GM19025 (cell line): ENCODE measurements around the gene ACSM3.
"Not testable (repeated sequence)": the region's sequence is repeated elsewhere in the genome, so short reads cannot be mapped to it uniquely, and the experiment has no call there.

ENCODE experiments used
- ATAC-seq: cut with Tn5 transposase; IDR thresholded peaks from one replicate; pipeline ENCODE4 v1.9.1; 2021; ENCODE audit warnings: mild to moderate bottlenecking, low read depth, moderate library complexity; ENCODE audit not compliant: unreplicated experiment

Gene ACSM3

GRCh38 chr16:20763461-20764232 lies at the start of gene ACSM3:
Gene ACSM3 (plus strand): TSS chr16:20764014. CDS start chr16:20770035, 6,021 bp downstream.
- ATAC-seq = peak; percentile 95

DNA sequence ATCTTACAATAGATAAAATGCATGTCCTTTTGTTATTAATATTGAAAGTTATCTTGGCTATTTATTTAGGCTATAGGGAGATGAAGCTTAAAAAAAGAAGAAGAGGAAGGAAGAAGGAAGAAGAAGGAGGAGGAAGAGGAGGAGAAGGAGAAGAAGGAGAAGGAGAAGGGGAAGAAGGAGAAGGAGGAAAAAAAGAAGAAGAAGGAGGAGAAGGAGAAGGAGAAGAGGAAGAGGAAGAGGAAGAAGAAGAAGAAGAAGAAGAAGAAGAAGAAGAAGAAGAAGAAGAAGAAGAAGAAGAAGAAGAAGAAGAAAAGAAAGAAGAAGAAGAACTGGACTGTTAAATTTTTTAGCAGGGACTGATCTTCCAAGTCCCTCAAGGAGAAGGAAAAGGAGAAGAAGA lies 46.1 kb upstream of the ACSM3 start:
- not testable (repeated sequence) for ATAC-seq

DNA sequence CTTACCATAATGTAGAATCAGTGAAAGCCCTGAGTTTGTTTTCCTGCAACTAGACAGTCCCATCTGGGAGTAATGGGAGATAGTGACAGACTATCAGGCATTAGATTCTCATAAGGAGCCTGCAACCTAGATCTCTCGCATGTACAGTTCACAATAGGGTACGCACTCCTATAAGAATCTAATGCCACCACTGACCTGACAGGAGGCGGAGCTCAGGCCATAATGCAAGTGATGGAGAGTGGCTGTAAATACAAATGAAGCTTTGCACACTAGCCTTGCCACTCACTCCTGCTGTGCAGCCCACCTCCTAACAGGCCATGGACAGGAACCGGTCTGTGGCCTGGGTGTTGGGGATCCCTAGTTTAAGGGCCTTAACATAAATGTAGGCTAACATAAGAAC lies 43.6 kb upstream of the ACSM3 start:
- ATAC-seq = no peak

DNA sequence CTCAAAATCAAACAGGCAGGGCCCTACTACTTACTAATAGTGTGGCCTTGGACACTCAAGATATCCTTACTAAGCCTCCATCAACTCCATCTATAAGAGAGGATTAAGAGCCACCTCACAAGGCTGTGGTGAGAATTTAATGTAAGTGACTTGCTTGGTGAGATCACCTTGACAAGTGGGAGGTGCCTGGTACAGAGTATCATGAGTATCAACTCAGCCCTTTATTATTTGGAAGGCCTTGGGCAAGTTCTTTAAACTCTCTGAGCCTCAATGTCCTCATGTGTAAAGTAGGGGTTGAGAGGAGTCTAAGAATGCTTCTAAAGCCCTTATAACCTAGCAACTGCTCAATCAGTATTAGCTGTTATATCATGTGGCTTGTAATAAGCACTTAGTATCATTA lies 37.2 kb upstream of the ACSM3 start:
- ATAC-seq = no peak

DNA sequence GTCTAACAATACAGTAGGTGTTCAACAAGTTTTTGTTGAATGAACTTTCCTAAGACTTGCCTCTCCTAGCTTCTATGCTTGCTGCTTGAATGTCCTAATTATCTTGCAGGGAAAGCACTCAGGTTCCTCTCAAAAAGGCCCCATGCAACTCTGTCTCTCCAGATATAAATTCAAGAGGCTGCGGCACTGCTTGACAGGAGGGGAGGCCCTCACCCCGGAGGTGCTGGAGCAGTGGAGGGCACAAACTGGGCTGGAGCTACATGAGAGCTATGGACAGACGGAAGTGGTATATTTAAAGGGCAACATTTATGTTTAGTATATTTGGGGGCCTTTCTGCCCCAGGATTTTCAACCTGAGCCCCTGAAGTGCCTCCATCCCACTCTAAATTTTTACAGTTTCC lies 36.6 kb upstream of the ACSM3 start:
- no peak for ATAC-seq

- ATAC-seq = no peak
Observed at GRCh38 chr16:20729141-20729540, 34.7 kb upstream of the ACSM3 start.

DNA sequence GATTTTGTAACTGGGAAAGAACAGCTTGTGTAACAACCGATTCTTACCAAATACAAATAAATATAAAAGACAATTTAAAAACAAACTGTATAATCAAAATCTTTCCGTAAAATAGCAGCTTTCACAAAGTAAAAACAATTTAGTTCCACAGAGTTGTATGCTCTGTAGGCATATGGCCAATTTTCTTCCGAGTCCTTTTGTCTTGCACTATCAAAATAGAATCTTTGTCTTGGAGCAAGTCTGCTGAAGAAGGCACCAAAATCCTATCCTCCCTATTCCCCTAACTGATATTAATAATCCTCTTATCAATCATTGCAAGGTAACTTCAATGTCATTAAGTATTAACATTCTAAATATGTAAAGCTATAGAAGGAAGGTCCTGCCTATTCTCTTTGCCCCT lies 29.8 kb upstream of the ACSM3 start:
- ATAC-seq = no peak

DNA sequence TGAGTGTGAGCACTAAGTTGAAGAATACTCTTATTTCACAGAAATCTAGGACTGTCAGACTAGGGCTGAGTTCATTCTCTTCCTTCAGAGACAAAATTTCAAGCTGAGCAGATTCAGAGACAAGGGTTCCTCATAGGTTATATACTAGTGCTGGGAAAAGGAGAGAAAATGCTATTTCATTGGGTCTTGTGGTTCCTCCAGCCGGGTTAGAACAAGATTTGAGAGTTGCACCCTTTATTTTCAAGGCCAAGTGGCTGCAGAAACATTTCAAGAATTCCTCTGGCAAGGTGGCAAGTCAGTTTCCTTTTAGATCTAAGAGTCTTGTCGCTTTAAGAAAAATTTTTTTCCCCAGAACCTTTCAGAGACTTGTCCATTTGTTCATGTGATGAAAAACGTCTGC lies 29.0 kb upstream of the ACSM3 start:
- ATAC-seq = no peak

DNA sequence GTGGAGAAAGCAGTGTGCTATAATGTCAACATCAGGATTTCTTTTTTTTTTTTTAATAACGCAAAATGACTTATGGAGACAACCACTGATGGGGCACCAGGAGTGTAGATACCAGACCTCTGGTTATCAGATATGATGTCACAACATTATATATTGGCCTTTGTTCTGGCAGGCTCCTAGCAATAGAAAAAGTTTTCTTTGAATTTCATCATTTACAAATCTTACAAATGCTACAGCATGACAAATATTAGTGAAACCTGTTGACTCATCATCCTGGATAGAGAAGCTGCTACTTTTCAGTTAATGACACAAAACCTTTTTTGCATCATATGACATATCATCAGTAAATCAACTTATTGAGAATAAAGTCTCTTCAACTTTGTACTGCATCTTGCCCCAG lies 28.3 kb upstream of the ACSM3 start:
- ATAC-seq = no peak

- ATAC-seq = no peak
Observed at GRCh38 chr16:20740007-20740883, 23.6 kb upstream of the ACSM3 start.

- ATAC-seq = peak; percentile 74
Observed at GRCh38 chr16:20740901-20741521, 22.8 kb upstream of the ACSM3 start.

DNA sequence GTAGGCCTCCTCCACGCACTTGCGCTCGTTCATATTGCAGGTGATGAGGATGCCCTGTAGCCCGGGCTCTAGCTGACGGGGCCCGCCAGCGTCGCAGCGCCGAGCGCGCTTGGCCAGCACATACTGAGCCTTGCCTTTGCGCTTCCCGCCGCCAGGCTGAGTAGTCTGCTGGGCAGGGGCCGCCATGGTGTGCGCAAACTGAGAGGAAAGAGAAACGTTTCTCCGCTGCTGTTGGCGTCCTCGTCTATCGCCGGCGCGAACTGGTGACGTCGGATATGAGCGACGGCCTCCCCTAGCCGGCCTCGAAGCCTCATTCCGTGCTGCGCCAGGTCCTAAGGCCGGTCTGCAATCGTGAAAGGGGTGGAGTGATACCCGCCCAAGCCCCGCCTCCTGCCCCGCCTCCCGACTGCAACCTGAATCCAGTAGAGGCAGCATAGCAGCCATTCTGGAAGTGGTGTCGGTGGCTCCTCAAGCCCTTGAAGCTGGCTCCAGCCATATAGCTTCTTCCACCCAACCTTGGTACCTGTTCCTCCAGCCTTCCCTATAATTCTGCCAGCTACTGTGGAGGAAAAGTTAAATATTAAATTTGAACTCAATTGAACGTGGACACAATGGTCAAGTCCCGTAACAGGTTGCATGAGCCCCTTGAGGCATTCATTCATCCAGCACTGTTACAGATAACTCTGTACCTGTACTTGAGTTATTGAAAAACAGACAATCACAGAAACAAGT lies 22.1 kb upstream of the ACSM3 start, which contains the start of gene THUMPD1:
THUMPD1 (minus strand) TSS at position 265 of the 732 bp plus-strand sequence; CDS start at position 186, 79 bp downstream.
- peak; percentile 69 for ATAC-seq

- no peak for ATAC-seq
Observed at GRCh38 chr16:20743591-20743990, 20.2 kb upstream of the ACSM3 start.

GRCh38 chr16:20744922-20745440 lies 18.8 kb upstream of the ACSM3 start:
- ATAC-seq = no peak

DNA sequence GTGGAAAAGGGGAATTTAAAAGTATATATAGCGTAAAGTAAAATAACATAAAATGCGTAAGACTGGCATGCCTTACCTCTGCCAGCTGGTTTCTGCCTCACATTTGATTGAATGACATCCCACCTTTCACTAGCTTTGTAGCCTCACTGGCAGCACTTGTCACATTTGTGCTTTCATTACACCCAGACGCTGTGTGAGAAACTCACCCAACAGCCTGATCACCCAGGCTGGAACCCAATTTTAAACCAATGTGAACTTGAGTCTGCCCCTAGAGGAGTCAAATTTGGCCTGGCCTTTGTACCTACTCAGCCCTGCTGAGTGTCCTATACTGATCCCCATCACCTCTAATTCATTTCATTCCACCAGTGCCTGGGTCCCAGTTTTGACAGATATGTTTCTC lies 17.4 kb upstream of the ACSM3 start:
- no peak for ATAC-seq

GRCh38 chr16:20747030-20747816 lies 16.6 kb upstream of the ACSM3 start:
- no peak for ATAC-seq

DNA sequence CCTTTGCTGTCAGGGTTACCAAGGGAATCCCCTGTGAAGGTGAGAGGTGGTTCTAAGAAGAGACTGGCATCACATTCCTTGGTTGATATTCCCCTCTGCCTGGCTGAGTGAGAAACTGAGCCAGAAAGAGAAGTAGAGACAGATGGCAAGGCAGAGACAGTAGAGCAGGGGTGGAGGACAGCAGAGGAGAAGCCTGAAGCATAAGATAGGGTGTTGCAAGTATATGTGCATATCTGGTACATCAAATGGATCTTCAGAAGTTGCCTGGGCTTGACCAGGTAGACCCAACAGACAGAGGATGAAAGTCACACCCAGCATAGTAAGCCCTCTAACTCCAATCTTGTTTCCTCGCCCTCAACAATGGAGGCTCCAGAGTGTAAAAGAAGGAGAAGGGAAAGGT lies 14.3 kb upstream of the ACSM3 start:
- no peak for ATAC-seq

DNA sequence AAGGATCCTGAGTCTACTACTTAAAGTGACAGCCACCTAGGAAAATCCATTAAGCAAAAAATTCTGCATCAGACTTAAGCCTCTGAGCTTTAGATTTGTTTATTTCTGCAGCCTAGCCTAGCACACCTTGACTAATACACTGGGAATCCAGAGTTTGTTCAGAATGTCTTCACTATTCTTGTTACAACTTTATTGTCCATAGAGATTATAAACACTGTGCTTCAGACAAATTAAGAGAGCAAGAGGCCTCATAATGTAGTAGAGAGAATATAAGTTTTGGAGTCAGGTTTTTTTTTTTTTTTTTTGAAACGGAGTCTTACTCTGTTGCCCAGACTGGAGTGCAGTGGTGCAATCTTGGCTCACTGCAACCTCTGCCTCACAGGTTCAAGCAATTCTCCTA lies 13.3 kb upstream of the ACSM3 start:
- no peak for ATAC-seq

- no peak for ATAC-seq
Observed at GRCh38 chr16:20753727-20754126, 10.1 kb upstream of the ACSM3 start.
